ENCODE measurements around the gene IFRD2.
"Not testable (repeated sequence)": the region's sequence is repeated elsewhere in the genome, so short reads cannot be mapped to it uniquely, and the experiment has no call there.

IFRD2 gene

GRCh38 chr3:50262778-50263177 is 29.5 kb downstream of the IFRD2 start:
- Mint-ChIP-seq H3K27me3 (no peaks in the 10 kb centered on the region), H3K27ac (no peak overlapping the region), H3K4me1 (ENCODE audit: low read depth) (peaks cover 3% of the 10 kb centered on the region), H3K36me3 (no peaks in the 10 kb centered on the region), H3K9me3 (ENCODE audit: low read depth) (no peaks in the 10 kb centered on the region), H3K4me3 (no peak overlapping the region)

GRCh38 chr3:50262200-50262599 is 30.0 kb downstream of the IFRD2 start:
- H3K27ac Mint-ChIP-seq; H3K4me3 Mint-ChIP-seq; H3K27me3 Mint-ChIP-seq; H3K36me3 Mint-ChIP-seq; H3K4me1 Mint-ChIP-seq (ENCODE audit: low read depth); H3K9me3 Mint-ChIP-seq (ENCODE audit: low read depth): not testable (repeated sequence)

GRCh38 chr3:50261505-50261904 is 30.7 kb downstream of the IFRD2 start:
- Mint-ChIP-seq H3K4me3 (peak overlapping the region; percentile 54), H3K27ac (no peak overlapping the region), H3K9me3 (ENCODE audit: low read depth) (no peaks in the 10 kb centered on the region), H3K27me3 (no peaks in the 10 kb centered on the region), H3K4me1 (ENCODE audit: low read depth) (peaks cover 4% of the 10 kb centered on the region), H3K36me3 (peaks cover 4% of the 10 kb centered on the region)

DNA sequence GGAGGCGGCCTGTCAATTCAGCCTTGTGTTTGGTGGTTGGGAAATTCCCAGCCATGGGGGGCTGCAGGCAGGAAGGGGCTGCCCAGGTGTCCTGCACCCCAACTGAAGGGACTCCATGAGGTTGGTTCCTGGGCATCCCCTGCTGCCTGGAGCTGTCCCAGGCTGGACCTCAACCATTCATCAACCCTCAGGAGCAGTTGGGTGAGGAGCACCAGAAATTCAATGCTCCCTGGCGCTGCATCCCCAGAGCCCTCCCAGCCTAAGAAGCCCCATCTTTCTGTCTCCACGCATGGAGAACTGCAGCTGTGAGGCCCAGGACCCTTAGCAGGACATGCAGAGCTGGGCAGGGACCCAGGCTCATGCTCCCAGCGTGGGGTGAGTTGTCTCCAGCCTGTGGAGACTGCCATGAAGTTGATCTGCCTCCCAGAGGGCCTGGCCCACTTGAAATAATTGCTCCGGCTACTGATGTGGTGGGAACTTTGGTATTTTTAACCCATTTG is 31.2 kb downstream of the IFRD2 start:
- no peaks in the 10 kb centered on the region for H3K9me3 Mint-ChIP-seq (ENCODE audit: low read depth)
- peak overlapping the region; percentile 59 for H3K4me3 Mint-ChIP-seq
- no peak overlapping the region for H3K27ac Mint-ChIP-seq
- H3K4me1 Mint-ChIP-seq (ENCODE audit: low read depth), result peaks cover 4% of the 10 kb centered on the region
- H3K27me3 Mint-ChIP-seq, result no peaks in the 10 kb centered on the region
- peaks cover 4% of the 10 kb centered on the region for H3K36me3 Mint-ChIP-seq

- Mint-ChIP-seq H3K4me3 (peak overlapping the region; percentile 70), H3K27ac (peak overlapping the region; percentile 68), H3K27me3 (no peaks in the 10 kb centered on the region), H3K4me1 (ENCODE audit: low read depth) (peaks cover 4% of the 10 kb centered on the region), H3K36me3 (peaks cover 4% of the 10 kb centered on the region), H3K9me3 (ENCODE audit: low read depth) (no peaks in the 10 kb centered on the region)
These were observed 31.9 kb downstream of the IFRD2 start for GRCh38 chr3:50260027-50260941.

DNA sequence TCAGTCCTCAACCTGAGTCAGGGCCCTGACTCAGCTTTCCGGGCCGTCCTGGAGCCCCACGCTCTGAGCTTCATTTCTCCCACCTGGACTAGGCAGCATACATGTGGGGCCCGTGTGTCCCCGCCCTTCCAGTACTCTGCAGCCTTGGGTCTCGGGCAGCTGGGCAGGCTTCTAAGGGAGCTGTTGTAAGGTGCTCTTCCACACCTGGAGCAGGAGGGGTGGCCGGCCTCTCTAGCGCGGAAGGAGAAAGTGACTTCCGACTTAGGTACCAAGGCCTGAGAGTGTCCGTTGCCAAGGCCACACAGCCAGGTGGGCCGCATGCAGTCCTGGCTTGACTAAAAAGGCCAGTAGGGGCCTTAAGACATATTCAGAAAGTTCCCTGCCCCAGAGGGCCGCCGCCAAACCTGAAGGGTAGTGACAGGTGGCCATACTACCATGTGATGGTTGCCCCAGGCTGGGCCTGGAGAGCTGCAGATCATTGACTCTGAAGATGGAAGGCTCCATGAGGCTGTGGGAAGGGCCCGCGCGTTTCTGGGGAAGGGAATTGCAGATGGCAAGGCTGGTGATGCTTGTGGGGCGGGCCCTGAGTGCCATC is 32.7 kb downstream of the IFRD2 start:
- H3K9me3 Mint-ChIP-seq (ENCODE audit: low read depth), result no peaks in the 10 kb centered on the region
- no peaks in the 10 kb centered on the region for H3K27me3 Mint-ChIP-seq
- H3K4me1 Mint-ChIP-seq (ENCODE audit: low read depth), result peaks cover 4% of the 10 kb centered on the region
- H3K36me3 Mint-ChIP-seq, result peaks cover 4% of the 10 kb centered on the region
- H3K27ac Mint-ChIP-seq, result peak overlapping the region; percentile 68
- H3K4me3 Mint-ChIP-seq, result peak overlapping the region; percentile 70

- no peak overlapping the region for H3K27ac Mint-ChIP-seq
- H3K27me3 Mint-ChIP-seq, result no peaks in the 10 kb centered on the region
- peaks cover 4% of the 10 kb centered on the region for H3K4me1 Mint-ChIP-seq (ENCODE audit: low read depth)
- no peak overlapping the region for H3K4me3 Mint-ChIP-seq
- no peaks in the 10 kb centered on the region for H3K9me3 Mint-ChIP-seq (ENCODE audit: low read depth)
- H3K36me3 Mint-ChIP-seq, result peaks cover 4% of the 10 kb centered on the region
These were observed 33.2 kb downstream of the IFRD2 start for GRCh38 chr3:50258979-50259378.

DNA sequence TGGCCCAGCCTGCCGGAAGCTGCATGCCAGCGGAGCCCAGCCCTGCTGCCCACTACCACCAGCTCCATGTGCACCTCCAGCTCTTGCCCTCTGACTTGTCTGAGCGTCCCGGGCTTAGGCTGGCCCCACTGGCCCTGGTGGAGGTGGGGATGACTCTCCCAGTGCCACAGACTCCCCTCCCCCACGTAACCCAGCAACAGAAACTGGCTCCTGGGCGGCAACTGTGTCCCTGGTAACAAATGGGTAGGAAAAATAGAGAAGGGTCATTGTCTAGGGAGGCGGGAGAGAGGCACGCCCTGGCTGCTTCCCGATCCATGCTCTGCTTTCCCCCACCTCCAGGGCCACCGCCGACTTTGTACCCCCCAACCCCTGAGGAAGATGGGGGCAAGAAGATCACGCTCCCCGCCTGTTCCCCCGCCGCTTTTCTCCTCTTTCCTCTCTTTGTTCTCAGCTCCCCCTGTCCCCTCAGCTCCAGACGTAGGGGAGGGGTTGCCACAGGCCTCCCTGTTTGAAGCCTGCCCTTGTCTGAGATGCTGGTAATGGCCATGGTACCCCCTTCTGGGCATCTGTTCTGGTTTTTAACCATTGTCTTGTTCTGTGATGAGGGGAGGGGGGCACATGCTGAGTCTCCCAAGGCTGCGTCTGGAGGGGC is 34.1 kb downstream of the IFRD2 start:
- H3K4me3 Mint-ChIP-seq, result no peak overlapping the region
- H3K27ac Mint-ChIP-seq, result no peak overlapping the region
- H3K9me3 Mint-ChIP-seq (ENCODE audit: low read depth), result no peaks in the 10 kb centered on the region
- H3K4me1 Mint-ChIP-seq (ENCODE audit: low read depth), result peaks cover 7% of the 10 kb centered on the region
- peaks cover 4% of the 10 kb centered on the region for H3K36me3 Mint-ChIP-seq
- no peaks in the 10 kb centered on the region for H3K27me3 Mint-ChIP-seq

GRCh38 chr3:50256978-50257890 is 35.0 kb downstream of the IFRD2 start:
- H3K36me3 Mint-ChIP-seq, result peaks cover 4% of the 10 kb centered on the region
- H3K4me3 Mint-ChIP-seq, result no peak overlapping the region
- H3K9me3 Mint-ChIP-seq (ENCODE audit: low read depth), result no peaks in the 10 kb centered on the region
- H3K27ac Mint-ChIP-seq, result peak overlapping the region; percentile 28
- H3K4me1 Mint-ChIP-seq (ENCODE audit: low read depth), result peaks cover 7% of the 10 kb centered on the region
- H3K27me3 Mint-ChIP-seq, result no peaks in the 10 kb centered on the region

GRCh38 chr3:50255251-50255615 is 37.0 kb downstream of the IFRD2 start:
- Mint-ChIP-seq H3K4me3 (no peak overlapping the region), H3K4me1 (ENCODE audit: low read depth) (peaks cover 18% of the 10 kb centered on the region), H3K36me3 (peaks cover 4% of the 10 kb centered on the region), H3K27me3 (no peaks in the 10 kb centered on the region), H3K9me3 (ENCODE audit: low read depth) (no peaks in the 10 kb centered on the region), H3K27ac (no peak overlapping the region)

- Mint-ChIP-seq H3K27ac (no peak overlapping the region), H3K27me3 (no peaks in the 10 kb centered on the region), H3K4me3 (no peak overlapping the region), H3K36me3 (peaks cover 4% of the 10 kb centered on the region), H3K9me3 (ENCODE audit: low read depth) (no peaks in the 10 kb centered on the region), H3K4me1 (ENCODE audit: low read depth) (peaks cover 23% of the 10 kb centered on the region)
These were observed 37.5 kb downstream of the IFRD2 start for GRCh38 chr3:50254577-50255250.

DNA sequence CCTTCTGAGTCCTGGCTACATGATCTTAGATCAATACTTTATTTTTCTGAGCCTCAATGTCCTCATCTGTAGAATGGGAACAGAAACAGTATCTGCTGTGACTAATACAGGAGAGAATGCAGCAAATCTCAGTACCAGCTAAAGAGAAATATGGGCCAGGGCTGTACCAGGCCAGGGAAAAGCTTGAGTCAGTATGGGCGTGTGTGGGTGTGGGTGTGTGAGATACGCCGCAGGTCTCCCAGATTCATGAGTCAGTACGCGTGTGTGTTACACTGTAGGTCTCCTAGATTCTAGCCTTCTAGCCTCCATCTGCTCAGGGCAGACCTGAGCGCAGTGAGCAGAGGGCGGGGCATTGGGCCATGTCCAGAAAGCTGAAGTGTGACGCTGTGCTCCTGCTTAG is 41.0 kb downstream of the IFRD2 start:
- peaks cover 41% of the 10 kb centered on the region for H3K4me1 Mint-ChIP-seq (ENCODE audit: low read depth)

DNA sequence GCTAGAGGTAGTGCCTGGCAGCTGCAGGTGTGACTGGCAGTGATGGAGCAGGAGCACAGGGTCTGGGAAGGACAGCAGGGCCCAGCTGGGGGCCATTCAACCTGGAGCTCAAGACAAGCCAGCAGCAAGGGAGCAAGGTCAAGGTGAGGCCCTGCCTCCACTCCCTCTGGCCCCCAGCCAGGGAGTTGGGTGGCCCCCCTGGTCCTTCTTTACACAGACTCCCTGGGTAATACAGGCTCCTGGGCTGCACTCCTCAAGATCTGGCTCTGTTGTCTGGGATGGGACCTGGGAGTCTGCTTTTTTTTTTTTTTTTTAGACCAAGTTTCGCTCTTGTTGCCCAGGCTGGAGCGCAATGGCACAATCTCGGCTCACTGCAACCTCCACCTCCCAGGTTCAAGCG is 41.7 kb downstream of the IFRD2 start:
- no peak overlapping the region for H3K4me3 Mint-ChIP-seq
- no peaks in the 10 kb centered on the region for H3K27me3 Mint-ChIP-seq
- H3K27ac Mint-ChIP-seq, result peak overlapping the region; percentile 94
- H3K9me3 Mint-ChIP-seq (ENCODE audit: low read depth), result no peaks in the 10 kb centered on the region
- H3K4me1 Mint-ChIP-seq (ENCODE audit: low read depth), result peaks cover 46% of the 10 kb centered on the region
- no peaks in the 10 kb centered on the region for H3K36me3 Mint-ChIP-seq

More for the DNA sequence above, 41.0 kb downstream of the IFRD2 start:
- H3K4me3 Mint-ChIP-seq, result no peak overlapping the region
- H3K36me3 Mint-ChIP-seq, result no peaks in the 10 kb centered on the region
- H3K27me3 Mint-ChIP-seq, result no peaks in the 10 kb centered on the region
- H3K9me3 Mint-ChIP-seq (ENCODE audit: low read depth), result no peaks in the 10 kb centered on the region
- peak overlapping the region; percentile 81 for H3K27ac Mint-ChIP-seq

DNA sequence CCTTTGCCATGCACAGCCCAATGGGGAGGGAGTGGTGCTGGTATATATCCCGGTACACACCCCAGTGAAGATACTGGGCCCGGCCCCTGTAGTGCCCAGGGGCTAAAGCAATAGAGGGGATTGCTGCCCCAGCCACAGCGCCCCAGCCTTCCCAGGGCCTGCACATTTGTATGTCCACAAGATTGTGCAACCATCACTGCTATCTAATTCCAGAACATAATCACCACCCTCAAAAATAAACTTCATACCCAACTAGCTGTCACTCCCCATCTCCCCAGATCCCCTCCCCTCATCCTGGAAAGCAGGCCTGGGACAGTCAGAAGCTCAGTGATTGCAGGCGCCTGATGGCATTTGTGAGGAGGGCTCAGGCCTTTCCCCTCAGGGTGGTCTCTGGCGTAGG is 42.8 kb downstream of the IFRD2 start:
- no peaks in the 10 kb centered on the region for H3K27me3 Mint-ChIP-seq
- H3K9me3 Mint-ChIP-seq (ENCODE audit: low read depth), result no peaks in the 10 kb centered on the region
- H3K36me3 Mint-ChIP-seq, result no peaks in the 10 kb centered on the region
- peaks cover 53% of the 10 kb centered on the region for H3K4me1 Mint-ChIP-seq (ENCODE audit: low read depth)
- H3K27ac Mint-ChIP-seq, result peak overlapping the region; percentile 94
- no peak overlapping the region for H3K4me3 Mint-ChIP-seq
